Prostate gland (tissue), 2 donors: ENCODE data around the gene WRNIP1. TPM values are rescaled to one million over a fixed set of nuclear protein-coding genes. Genes with fewer than 3 reads are reported as not detected.

Experiments
- DNase-seq: peaks from one replicate; pipeline ENCODE4 v3.0.0-alpha.2; 2019; ENCODE audit warnings: low spot score
- H3K27ac ChIP-seq, 2 donors: fragments of 200-600 bp; sonication (generic); 2 replicates each; pipeline ENCODE4 v1.5.1; 2017 to 2019
- H3K27me3 ChIP-seq: fragments of 200-600 bp; sonication (generic); replicated peaks from 2 replicates; pipeline ENCODE4 v1.5.1; 2019; ENCODE audit not compliant: insufficient read depth
- H3K36me3 ChIP-seq, 2 donors: fragments of 200-600 bp; sonication (generic); 1 replicate in 1 of 2; 2 replicates in 1 of 2; pipeline versions ENCODE4 v1.5.1 to v1.8.1; 2017 to 2019
- H3K4me1 ChIP-seq: fragments of 200-600 bp; sonication (generic); replicated peaks from 2 replicates; pipeline ENCODE4 v1.5.1; 2019
- H3K4me3 ChIP-seq, 2 donors: fragments of 200-600 bp; sonication (generic); 2 replicates each; pipeline ENCODE4 v1.5.1; 2017 to 2019
- H3K9me3 ChIP-seq: fragments of 200-600 bp; sonication (generic); 2 replicates; pipeline ENCODE4 v1.5.1; 2017
- POLR2A ChIP-seq: fragments of 450-650 bp; IDR thresholded peaks from one replicate; pipeline ENCODE4 v1.6.1; 2016; ENCODE audit warnings: antibody characterized with exemption, mild to moderate bottlenecking
- POLR2AphosphoS5 ChIP-seq: sonication (generic); formaldehyde crosslinking; IDR thresholded peaks from one replicate; pipeline ENCODE4 v1.6.1; 2017; ENCODE audit warnings: antibody characterized with exemption
- WGBS: methylation state at CpG from one replicate; pipeline ENCODE4 v1.1.5; 2018; 5-methylcytosine and 5-hydroxymethylcytosine counted together
- intact Hi-C: fragments of 100-400 bp; cut with DNase I; formaldehyde crosslinking; loops from one replicate; pipeline ENCODE4 v1.14.2; 2022
- total RNA-seq, 2 donors: library from RNA; depleted of rRNA; stranded (reverse); fragments of >200 nt; gene quantifications; one replicate each; pipeline ENCODE4 v1.1.0, GENCODE V29; 2016
- TF ChIP-seq, protein P1 (sequence below), 4 experiments: fragments of 200-600 bp in 2 of 4; fragments of 450-650 bp in 2 of 4; sonication (generic) in 2 of 4; IDR thresholded peaks; 1 replicate in 3 of 4; 2 replicates in 1 of 4; pipeline ENCODE4 v1.5.1; 2016 to 2019; ENCODE audit warnings: antibody characterized with exemption in 4 of 4, mild to moderate bottlenecking in 2 of 4, moderate library complexity in 2 of 4

WRNIP1 gene
- total RNA-seq, 2 donors from 2014 or later, result 89.6 to 90.0 TPM

DNA sequence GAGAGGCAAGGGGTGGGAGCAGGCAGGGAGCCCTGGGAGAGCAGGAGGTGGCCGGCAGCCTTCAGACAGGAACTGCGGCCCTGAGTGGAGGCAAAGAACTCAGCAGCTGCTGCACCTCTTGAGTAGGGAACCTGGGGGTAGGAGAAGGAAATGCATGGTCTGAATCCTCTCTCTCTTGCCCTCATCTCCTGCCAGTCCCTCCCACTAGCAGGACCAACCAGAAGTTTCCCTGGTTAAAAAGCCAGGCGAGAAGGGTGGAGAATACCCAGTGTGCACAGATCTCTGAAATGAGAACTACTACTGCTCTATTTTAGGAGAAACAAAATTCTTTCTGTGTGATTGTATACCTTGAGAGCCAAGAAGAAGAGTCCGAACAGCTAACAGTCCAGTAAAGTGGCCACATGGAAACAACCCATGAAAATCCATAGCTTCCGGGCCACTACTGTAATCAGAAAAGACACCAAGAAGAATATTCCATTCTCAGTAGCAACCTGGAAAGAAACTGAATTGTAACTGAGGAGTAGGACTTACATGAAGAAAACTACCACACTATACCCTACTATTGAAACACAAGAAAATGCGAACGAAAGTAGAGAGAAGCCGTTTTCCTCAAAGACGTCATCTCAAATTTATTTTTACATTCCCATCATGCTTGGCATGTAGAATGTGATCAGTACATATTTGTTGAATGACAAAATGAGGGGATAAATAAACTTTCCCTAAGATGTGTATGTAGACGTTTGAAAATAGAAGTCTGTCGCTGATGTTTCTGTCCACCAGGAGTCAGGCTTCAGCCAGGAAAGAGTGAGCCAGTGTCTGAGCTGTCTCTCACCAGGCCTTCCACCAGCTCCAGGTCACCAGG lies 25.6 kb downstream of the WRNIP1 start:
- intact Hi-C loops, result loop anchor here (5.0 kb wide), 1 partner anchor 141 kb away; no protein-coding TSS in a partner anchor
- DNase-seq, result peak; percentile 40
- Histone ChIP-seq H3K27me3 (no peaks in the 10 kb centered on the region), H3K4me1 (no peaks in the 10 kb centered on the region), H3K9me3 (no peaks in the 10 kb centered on the region), H3K36me3 (no peaks in the 10 kb centered on the region), H3K4me3 (no peak overlapping the region), H3K27ac (peak overlapping the region; percentile 43 to 51)
- 51% methylated on average over 11 of the region's 11 CpGs for WGBS
- TF ChIP-seq POLR2AphosphoS5 (peak; percentile 34), POLR2A (no peak)
- TF ChIP-seq, protein P1, sequence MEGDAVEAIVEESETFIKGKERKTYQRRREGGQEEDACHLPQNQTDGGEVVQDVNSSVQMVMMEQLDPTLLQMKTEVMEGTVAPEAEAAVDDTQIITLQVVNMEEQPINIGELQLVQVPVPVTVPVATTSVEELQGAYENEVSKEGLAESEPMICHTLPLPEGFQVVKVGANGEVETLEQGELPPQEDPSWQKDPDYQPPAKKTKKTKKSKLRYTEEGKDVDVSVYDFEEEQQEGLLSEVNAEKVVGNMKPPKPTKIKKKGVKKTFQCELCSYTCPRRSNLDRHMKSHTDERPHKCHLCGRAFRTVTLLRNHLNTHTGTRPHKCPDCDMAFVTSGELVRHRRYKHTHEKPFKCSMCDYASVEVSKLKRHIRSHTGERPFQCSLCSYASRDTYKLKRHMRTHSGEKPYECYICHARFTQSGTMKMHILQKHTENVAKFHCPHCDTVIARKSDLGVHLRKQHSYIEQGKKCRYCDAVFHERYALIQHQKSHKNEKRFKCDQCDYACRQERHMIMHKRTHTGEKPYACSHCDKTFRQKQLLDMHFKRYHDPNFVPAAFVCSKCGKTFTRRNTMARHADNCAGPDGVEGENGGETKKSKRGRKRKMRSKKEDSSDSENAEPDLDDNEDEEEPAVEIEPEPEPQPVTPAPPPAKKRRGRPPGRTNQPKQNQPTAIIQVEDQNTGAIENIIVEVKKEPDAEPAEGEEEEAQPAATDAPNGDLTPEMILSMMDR (IDR thresholded peaks at IDR 0.05), result peak; percentile 25 to 86 (median 64)

DNA sequence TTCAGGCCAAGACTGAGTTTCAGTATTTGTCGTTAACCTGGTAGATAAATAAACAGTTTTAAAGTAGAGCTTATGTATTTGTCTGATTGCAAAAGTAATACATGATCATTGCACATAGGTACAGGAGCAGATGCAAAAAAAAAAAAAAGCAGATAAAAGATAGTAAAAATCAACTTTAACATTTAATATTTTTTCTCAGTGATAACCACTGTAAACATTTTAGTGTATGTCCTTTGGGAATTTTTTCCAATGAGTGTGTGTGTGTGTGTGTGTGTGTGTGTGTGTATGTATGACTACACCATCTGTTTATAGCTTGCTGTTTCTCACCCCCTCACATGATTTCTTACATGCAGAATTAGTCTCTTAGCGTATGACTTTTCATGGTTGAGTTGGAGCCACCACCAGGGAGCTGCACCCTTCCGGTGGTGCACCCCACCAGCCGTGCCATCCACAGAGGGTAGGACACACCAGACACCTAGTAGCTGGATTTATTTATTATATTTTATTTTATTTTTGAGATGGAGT lies 26.3 kb downstream of the WRNIP1 start:
- no peaks in the 10 kb centered on the region for H3K27me3 ChIP-seq
- DNase-seq, result no peak
- H3K4me3 ChIP-seq, result no peak overlapping the region
- intact Hi-C loops, result loop anchor here (5.0 kb wide), 1 partner anchor 141 kb away; no protein-coding TSS in a partner anchor
- H3K27ac ChIP-seq, result no peak overlapping the region
- H3K36me3 ChIP-seq, result no peaks in the 10 kb centered on the region
- WGBS, result 64% methylated on average over 4 of the region's 4 CpGs
- TF ChIP-seq, protein P1 (IDR thresholded peaks at IDR 0.05), result no peak
- no peak for TF ChIP-seq POLR2AphosphoS5
- TF ChIP-seq POLR2A, result no peak
- H3K4me1 ChIP-seq, result no peaks in the 10 kb centered on the region
- H3K9me3 ChIP-seq, result no peaks in the 10 kb centered on the region

DNA sequence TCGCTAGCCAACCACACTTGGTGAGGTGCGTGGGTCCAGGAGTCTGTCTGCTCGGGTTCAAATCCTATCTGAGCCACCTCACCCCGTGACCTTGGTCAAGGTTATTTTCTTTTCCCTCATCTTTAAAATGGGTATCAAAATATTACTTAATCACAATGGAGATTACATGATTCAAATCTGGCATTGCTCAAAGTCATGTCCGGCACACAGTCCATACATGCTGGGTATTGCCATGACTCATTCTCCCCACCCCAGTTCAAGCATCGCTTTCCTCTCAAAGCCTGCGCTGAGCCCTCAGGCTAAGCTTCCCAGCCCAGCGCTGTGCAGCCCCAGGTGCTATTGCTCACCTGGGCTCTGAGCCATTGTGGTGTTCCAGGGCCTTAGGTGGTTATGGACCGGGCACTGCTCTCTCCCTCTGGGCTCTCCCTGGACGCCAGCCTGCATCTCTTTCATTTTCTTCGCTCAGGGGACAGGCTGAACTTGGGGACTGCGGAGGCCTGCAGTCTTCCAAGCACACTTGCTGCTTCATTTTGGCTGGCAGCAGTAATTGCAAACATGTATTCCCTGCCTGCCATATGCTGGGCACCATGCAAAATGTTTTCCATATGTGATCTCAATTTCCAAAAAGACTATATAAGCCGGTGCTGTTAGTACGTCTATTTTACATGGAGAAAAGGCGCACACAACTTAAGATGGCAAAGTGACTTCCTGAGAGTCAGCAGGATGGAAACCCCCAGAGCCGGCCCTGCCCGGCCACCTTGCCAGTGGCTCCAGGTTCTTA lies 27.3 kb downstream of the WRNIP1 start:
- no peak for DNase-seq
- no peaks in the 10 kb centered on the region for H3K36me3 ChIP-seq
- no peaks in the 10 kb centered on the region for H3K9me3 ChIP-seq
- intact Hi-C loops, result loop anchor here (2.0 to 5.0 kb wide), 2 partner anchors 48 to 140 kb away; partner anchors contain the start of gene SERPINB1
- H3K4me1 ChIP-seq, result no peaks in the 10 kb centered on the region
- H3K27ac ChIP-seq, result no peak overlapping the region
- no peak overlapping the region for H3K4me3 ChIP-seq
- no peaks in the 10 kb centered on the region for H3K27me3 ChIP-seq
- 91% methylated on average over 17 of the region's 17 CpGs for WGBS
- TF ChIP-seq POLR2A, result no peak
- TF ChIP-seq POLR2AphosphoS5, result no peak
- TF ChIP-seq, protein P1 (IDR thresholded peaks at IDR 0.05), result no peak

DNA sequence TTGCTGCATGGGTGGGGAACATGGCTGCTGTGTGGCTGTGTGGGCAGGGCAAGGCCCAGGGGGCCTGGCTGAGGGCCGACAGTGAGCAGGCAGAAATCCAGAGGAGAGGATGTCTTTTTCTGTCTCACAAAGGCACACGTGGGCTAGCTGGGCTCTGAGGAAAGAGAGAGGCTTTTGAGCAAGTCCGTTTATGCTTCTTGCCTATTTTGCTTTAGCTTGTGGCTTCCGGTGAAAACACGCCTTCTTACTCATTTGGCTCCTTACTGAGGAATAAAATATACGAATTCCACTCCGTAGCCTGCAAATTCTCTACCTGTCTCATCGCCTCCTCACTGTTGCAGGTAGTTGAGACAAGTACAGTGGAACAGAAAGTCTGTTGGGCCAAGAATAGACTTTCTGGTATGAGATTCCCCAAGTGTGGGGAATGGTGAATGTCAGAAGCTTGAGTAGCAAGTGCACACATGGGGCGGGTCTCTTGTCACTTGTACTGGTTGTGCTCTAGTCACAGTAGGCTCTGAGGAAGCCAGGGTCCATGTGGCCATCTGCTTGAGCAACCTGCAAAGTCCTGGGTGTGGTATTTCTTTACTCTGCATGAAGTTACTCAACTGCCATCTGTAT lies 28.4 kb downstream of the WRNIP1 start:
- Histone ChIP-seq H3K27me3 (no peaks in the 10 kb centered on the region), H3K9me3 (no peaks in the 10 kb centered on the region), H3K4me3 (no peak overlapping the region), H3K36me3 (no peaks in the 10 kb centered on the region), H3K4me1 (no peaks in the 10 kb centered on the region), H3K27ac (no peak overlapping the region)
- no peak for DNase-seq
- TF ChIP-seq, protein P1 (IDR thresholded peaks at IDR 0.05), result no peak
- TF ChIP-seq POLR2AphosphoS5, result no peak
- no peak for TF ChIP-seq POLR2A
- 46% methylated on average over 9 of the region's 9 CpGs for WGBS
- intact Hi-C loops, result loop anchor here (2.0 to 5.0 kb wide), 2 partner anchors 47 to 139 kb away; partner anchors contain the start of gene SERPINB1
